Measurements from ENCODE around the gene CHTOP. TPM values are rescaled to one million over a fixed set of nuclear protein-coding genes. Genes with fewer than 3 reads are reported as not detected.

Gene CHTOP
- polyA plus RNA-seq, 1 experiment: 36.8 TPM

- H3K4me3 ChIP-seq (ENCODE audit: low read depth, low read length): no peak overlapping the region
- POLR2A ChIA-PET: no interaction called here
- H3K36me3 ChIP-seq (ENCODE audit: control insufficient read depth, insufficient read depth, low read length): peaks cover 18% of the 10 kb centered on the region
- no peak for DNase-seq (ENCODE audit: low read depth)
- no peak for TF ChIP-seq CTCF (IDR thresholded peaks at IDR 0.05; ENCODE audit: insufficient read depth, low read depth, low read length)
- CTCF ChIA-PET: interaction anchor here (1.0 to 3.5 kb wide), 4 partner anchors 8 to 25 kb away, joined by 3 to 20 read pairs (median 4); partner anchors contain the start of genes S100A13, S100A14 and S100A16
- H3K27me3 ChIP-seq (ENCODE audit: control insufficient read depth, insufficient read depth, low read length): no peaks in the 10 kb centered on the region
Observed at GRCh38 chr1:153602749-153603148, 31.1 kb upstream of the CHTOP start.

- no peak for DNase-seq (ENCODE audit: low read depth)
- ChIA-PET CTCF (interaction anchor here (0.6 to 3.0 kb wide), 3 partner anchors 11 to 34 kb away, joined by 3 to 11 read pairs (median 10); partner anchors contain the start of gene S100A14), POLR2A (no interaction called here)
- TF ChIP-seq CTCF (IDR thresholded peaks at IDR 0.05; ENCODE audit: insufficient read depth, low read depth, low read length): no peak
- Histone ChIP-seq H3K36me3 (ENCODE audit: control insufficient read depth, insufficient read depth, low read length) (peaks cover 19% of the 10 kb centered on the region), H3K4me3 (ENCODE audit: low read depth, low read length) (no peak overlapping the region), H3K27me3 (ENCODE audit: control insufficient read depth, insufficient read depth, low read length) (no peaks in the 10 kb centered on the region)
Observed at GRCh38 chr1:153606194-153606593, 27.7 kb upstream of the CHTOP start.

DNA sequence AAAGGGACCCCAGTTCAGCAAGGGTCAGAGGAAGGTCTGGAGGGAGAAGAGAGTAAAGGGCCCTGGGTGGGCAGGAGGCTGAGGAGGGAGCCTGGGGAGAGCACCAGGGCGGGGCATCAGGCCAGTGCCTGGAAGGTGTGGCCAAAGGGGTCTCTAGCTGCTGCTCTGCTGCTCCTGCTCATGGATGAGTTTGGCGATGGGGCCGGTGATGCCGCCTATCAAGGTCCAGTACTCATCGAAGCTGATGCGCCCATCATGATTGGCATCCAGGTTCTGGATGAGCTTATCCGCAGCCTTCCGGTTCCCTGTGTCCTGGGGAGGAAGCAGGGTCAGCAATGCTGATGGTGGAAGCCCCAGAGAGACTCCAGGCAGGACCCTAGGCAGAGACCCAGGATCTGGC is 26.5 kb upstream of the CHTOP start:
- Histone ChIP-seq H3K36me3 (ENCODE audit: control insufficient read depth, insufficient read depth, low read length) (peaks cover 19% of the 10 kb centered on the region), H3K4me3 (ENCODE audit: low read depth, low read length) (no peak overlapping the region), H3K27me3 (ENCODE audit: control insufficient read depth, insufficient read depth, low read length) (no peaks in the 10 kb centered on the region)
- ChIA-PET CTCF (interaction anchor here (1.1 to 2.7 kb wide), 2 partner anchors 10 to 20 kb away, joined by 3 to 10 read pairs; partner anchors contain the start of genes S100A13 and S100A14), POLR2A (no interaction called here)
- no peak for DNase-seq (ENCODE audit: low read depth)
- TF ChIP-seq CTCF (IDR thresholded peaks at IDR 0.05; ENCODE audit: insufficient read depth, low read depth, low read length): no peak

GRCh38 chr1:153608089-153608682 is 25.7 kb upstream of the CHTOP start:
- ChIA-PET POLR2A (interaction anchor here (0.5 kb wide), 2 partner anchors 9 to 119 kb away, joined by 3 read pairs; partner anchors contain the start of gene INTS3), CTCF (interaction anchor here (1.1 to 2.8 kb wide), 3 partner anchors 9 to 36 kb away, joined by 3 to 10 read pairs (median 8); partner anchors contain the start of genes S100A13 and S100A14)
- no peak for TF ChIP-seq CTCF (IDR thresholded peaks at IDR 0.05; ENCODE audit: insufficient read depth, low read depth, low read length)
- H3K36me3 ChIP-seq (ENCODE audit: control insufficient read depth, insufficient read depth, low read length): peaks cover 19% of the 10 kb centered on the region
- H3K4me3 ChIP-seq (ENCODE audit: low read depth, low read length): peak overlapping the region; percentile 35
- H3K27me3 ChIP-seq (ENCODE audit: control insufficient read depth, insufficient read depth, low read length): no peaks in the 10 kb centered on the region
- DNase-seq (ENCODE audit: low read depth): no peak

GRCh38 chr1:153608742-153609584 is 24.9 kb upstream of the CHTOP start:
- H3K27me3 ChIP-seq (ENCODE audit: control insufficient read depth, insufficient read depth, low read length): no peaks in the 10 kb centered on the region
- TF ChIP-seq CTCF (IDR thresholded peaks at IDR 0.05; ENCODE audit: insufficient read depth, low read depth, low read length): no peak
- ChIA-PET CTCF (interaction anchor here (0.8 to 2.8 kb wide), 4 partner anchors 8 to 75 kb away, joined by 3 to 10 read pairs (median 6); partner anchors contain the start of genes S100A13 and S100A14), POLR2A (interaction anchor here (0.5 to 1.1 kb wide), 3 partner anchors 10 to 119 kb away, joined by 3 to 5 read pairs (median 3); partner anchors contain the start of genes INTS3 and S100A13)
- peaks cover 19% of the 10 kb centered on the region for H3K36me3 ChIP-seq (ENCODE audit: control insufficient read depth, insufficient read depth, low read length)
- peak; percentile 84 for DNase-seq (ENCODE audit: low read depth)
- peak overlapping the region; percentile 35 for H3K4me3 ChIP-seq (ENCODE audit: low read depth, low read length)

All from BJ (cell line).